Measurements from ENCODE around the gene KRTAP3-3.
"Not testable (repeated sequence)": the region's sequence is repeated elsewhere in the genome, so short reads cannot be mapped to it uniquely, and the experiment has no call there.

KRTAP3-3 gene

DNA sequence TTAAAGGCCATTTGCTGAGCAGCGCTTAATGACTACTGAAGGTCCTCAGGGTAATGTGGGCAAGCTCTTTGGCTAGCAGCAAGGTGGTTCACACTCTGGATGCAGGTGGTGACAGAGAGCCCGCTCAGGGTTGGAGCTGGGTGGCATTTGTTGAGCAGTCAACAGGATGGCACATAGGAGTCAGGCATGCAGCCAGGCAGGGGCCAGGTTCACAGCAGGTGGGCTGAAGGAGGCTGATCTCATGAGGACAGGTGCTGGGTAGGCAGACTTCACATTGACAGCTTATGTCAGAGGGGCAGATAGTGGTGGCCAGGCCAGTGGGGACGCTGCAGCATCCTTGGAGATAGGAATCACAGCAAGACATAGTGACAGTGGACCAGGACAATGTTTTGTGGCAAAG lies 10.4 kb upstream of the KRTAP3-3 start:
- no peak for DNase-seq (ENCODE audit: low spot score)

DNA sequence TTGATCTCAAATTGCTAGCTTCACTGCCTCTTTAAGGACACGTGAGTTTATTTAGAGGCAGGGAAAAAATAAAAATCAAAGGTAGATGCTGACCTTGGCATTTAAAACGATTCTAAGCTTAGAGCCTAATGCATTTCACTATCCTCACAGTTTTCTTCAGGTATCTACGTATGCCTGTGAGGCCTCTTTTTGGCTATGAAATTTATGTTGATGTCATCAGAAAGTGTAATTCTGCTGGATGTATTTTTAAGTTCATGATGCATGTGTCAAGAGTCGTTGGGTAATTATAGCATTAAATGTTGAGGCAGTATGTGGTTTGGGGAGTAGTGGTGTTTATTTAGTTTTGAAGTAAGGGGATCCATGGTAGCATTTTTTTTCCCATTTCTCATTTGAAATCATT lies 10.0 kb upstream of the KRTAP3-3 start:
- no peak for DNase-seq (ENCODE audit: low spot score)

DNA sequence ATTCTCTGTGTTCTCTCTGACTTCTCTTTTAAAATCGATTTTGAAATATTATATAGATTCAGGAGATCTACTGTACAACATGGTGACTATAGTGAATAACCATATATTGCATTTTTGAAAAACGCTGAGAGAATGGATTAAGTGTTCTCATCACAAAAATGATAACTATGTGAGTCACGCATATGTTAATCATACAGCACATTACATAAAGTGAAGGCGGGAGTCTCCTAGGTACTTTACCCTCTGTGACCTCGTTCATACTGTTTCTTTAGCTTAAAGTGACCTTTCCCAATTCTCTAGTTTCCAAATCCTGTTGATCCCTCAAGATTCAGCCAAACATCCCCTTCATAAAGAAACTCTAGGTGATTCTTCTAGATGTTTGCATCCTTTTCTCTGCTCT lies 8.8 kb upstream of the KRTAP3-3 start:
- DNase-seq (ENCODE audit: low spot score) = no peak

DNA sequence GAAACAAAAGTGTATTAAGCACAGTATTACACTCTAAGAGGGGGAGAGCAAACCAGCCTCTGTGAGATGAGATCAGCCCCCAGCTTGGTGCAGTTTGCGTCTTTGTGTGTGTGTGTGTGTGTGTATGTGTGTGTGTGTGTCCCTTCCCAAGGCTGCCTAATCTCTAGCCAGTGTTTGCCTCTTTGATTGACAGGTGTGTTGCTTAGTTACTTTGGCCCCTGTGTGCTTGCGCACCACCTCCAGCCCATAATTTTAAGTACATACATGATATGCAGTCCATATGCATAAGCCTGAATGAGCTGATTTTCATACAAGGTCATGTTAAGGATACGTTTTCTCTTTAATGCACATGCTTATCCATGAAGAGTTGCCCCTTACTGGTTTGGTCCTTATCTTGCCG lies 7.8 kb upstream of the KRTAP3-3 start:
- no peak for DNase-seq (ENCODE audit: low spot score)

DNA sequence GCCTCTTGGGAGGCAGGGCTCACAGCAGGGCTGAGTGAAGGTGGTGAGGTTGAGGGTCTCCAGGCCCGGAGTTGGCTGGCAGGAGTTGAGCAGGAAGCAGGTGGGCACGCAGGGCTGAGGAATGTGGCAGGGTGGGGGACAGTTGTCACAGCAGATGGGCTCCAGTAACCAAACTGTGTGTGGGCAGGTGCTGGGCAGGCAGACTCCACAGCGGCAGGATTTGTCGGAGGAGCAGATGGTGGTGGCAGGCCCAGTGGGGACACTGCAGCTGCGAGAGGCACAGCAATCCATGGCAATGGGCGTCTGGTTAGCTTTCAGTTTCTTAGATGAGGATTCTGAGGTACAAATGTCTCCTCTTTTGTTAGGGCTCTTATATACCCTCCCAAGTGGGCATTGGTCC lies 5.6 kb upstream of the KRTAP3-3 start, which contains the start of gene KRTAP3-2:
TSS of gene KRTAP3-2 (minus strand) at position 344 of the 400 bp plus-strand sequence. CDS start at position 291, 53 bp downstream.
- not testable (repeated sequence) for DNase-seq (ENCODE audit: low spot score)

DNA sequence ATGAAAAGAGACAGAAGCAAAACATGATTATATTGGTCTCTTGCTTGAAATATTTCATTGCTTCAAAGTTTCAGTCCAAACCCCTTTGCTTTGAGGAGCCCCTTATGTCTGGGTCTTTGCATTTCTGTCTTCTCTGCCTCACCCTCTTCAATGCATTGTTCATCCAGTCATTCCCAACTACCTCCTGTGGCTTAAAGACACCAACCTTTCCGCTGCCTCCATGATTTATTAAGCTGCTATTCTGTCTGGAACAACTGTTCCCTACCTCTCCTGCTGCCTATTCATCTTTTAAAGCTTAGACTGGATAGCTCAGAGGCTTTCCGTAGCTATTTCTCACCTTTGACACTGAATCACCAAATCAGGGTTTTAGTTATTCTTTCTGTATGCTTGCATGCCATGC lies 3.4 kb upstream of the KRTAP3-3 start:
- DNase-seq (ENCODE audit: low spot score) = no peak

DNA sequence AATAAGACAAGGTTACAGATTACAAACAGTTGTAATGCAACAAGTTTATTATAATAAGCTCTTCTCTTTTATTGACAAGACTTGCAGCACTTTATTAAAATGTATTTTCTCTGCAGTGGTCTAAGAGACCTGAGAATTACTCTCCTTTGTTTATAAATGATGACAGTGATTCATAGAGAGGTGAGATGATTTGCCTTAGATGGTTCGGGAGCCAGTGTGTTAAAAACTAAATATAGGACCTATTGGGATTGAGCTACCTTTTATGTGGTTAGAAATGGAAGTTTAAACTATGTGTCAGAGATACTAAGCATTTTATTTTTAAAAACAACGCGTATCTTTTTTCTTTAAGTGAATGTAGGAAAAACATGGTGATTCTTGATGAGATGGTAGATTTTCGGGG lies 2.9 kb upstream of the KRTAP3-3 start:
- no peak for DNase-seq (ENCODE audit: low spot score)

DNA sequence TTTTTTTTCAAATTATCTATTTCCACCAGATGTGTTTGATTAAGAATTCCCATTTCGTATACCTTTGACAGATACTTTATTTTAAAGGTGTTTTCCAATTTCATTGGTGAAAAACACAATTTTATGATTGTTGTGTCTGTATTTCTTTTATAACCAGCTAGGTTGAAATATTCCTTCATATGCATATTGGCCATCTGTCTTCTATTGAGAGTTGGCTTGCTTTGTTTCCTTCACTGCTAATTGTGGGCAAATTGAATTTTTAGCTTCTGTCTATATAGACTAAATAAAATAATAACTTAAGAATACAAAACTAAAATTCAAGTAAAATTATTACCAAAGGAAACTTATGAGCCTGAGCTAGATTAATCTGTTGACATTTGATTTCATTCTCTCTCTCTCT lies 1.2 kb upstream of the KRTAP3-3 start:
- no peak for DNase-seq (ENCODE audit: low spot score)

DNA sequence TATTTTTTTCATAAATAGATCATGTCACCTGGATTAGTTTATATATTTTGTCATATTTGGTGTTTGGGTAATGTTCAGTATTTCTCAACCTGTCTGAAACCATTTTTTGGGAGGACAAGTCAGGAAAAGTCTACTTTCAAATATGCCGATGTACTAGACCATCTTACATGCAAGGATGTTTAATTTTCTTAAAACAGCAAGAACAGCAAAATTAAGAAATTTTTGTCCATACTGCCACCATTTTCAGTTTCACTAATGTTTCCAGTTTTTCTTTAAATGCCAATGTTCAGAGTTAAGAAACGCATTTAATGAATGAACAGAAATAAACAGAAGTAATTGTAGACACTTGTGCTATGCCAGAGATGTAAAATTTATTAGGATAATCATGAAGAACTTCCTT lies 880 bp downstream of the KRTAP3-3 start:
- no peak for DNase-seq (ENCODE audit: low spot score)

DNA sequence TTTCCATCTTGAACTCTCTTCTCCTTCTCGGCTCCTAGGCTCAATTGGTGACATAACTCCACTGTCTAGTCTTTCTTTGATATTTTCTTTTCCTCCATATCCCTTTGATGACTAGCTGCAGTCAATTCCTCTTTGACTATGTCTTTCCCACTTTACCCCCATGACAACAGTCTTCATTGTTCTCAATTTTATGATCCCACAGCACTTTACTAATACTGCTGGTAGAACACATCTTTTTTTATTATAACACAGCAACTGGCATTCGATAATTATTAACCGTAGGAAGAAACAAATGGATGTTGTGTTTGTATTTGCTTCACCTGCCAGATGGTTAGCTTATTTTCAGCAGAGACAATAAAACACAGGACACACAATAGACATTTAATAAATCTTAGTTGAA lies 1.3 kb downstream of the KRTAP3-3 start:
- no peak for DNase-seq (ENCODE audit: low spot score)

DNA sequence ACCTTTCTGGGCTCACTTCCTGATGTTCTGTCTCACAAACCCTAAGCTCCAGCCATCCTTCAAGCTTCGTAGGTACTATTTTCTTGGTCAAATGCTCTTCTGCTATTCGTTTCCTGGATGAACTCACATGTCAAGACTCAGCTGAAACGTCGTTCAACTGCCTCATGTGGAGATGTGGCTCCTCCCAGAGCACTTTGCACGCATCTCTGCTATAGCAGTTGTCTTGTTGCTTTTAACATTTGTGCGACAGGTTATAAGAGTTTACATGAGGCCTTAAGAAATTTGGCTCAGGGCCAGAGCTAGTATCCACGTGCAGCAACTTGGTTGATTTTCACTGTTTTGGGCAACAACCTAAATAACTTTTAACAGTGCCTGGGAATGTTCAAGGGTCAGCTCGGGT lies 7.0 kb downstream of the KRTAP3-3 start:
- no peak for DNase-seq (ENCODE audit: low spot score)

DNA sequence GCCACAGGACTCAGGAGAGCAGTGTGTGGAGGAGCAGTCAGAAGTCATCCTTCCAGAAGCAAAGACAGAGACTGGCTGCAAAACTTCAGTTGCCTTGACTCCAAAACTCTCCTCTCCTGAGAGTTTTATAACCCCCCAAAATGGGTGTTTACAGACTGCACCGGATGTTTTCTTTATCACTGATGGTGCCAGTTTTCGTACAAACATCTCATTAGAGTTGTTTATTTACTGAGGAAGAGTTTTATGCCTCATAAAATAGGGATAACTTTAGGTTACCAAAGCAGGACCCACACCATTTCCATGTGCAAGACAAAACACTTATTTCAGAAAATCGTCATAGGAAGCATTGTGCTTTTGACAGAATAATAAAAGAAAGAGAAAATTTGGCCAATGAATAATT lies 9.7 kb downstream of the KRTAP3-3 start, which contains the start of gene KRT40:
TSS of gene KRT40 (minus strand) at position 101 of the 400 bp plus-strand sequence. CDS start at position 48, 53 bp downstream.
- no peak for DNase-seq (ENCODE audit: low spot score)

DNA sequence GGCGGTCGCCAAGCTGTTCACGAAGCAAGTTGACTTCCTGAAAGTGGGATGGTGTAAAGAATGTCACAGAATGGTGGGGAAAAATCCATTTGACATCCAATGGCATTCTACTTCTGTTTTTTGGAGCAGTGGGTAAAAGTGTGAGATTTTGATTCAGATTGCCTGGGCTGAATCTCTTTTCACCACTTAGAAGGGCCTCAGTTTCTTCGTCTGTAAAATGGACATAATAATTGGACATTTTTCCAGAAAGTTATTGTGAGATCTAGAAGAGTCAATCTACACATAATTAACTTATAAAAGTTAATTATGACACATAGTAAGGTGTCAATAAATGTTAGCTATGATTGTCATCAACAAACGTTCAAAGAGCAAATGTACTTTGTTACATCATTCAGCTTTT lies 12.8 kb downstream of the KRTAP3-3 start:
- no peak for DNase-seq (ENCODE audit: low spot score)

DNA sequence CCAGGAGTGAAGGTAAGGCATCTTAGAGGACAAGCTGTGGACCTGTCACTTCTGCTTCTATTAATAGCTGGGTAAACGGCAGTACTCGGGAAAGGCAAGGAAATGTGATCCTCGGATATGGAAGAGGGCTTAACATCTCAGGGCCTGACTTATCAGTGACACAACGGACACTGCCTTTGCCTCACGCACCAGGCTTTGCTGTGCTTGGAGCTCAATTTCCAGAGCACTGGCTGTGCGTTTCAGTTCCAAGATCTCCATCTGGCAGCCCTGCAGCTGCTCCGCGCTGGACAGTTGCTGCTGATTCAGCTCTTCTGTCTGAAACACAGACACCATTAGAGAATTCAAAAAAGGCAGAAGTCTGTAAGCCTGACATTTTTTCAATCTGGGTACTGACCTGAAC lies 13.4 kb downstream of the KRTAP3-3 start:
- no peak for DNase-seq (ENCODE audit: low spot score)

DNA sequence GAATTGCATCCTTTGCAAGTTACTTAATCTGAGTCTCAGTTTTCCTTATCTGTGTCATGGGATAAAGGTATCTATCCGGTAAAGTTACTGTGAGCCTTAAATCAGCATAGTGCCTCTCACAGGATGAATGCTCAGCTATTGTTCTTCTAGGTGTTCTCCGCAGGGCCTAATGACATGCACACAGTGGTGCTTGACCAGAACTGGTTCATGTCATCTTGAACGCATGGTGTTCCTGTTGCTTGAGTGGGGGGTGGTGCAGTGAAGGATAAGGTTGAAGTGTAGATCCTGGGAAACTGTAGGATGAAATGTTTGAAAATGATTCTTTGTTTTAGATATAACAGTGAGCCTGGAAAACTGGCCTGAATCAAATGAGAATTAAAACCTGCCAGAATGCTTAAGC lies 13.8 kb downstream of the KRTAP3-3 start:
- DNase-seq (ENCODE audit: low spot score) = no peak

DNA sequence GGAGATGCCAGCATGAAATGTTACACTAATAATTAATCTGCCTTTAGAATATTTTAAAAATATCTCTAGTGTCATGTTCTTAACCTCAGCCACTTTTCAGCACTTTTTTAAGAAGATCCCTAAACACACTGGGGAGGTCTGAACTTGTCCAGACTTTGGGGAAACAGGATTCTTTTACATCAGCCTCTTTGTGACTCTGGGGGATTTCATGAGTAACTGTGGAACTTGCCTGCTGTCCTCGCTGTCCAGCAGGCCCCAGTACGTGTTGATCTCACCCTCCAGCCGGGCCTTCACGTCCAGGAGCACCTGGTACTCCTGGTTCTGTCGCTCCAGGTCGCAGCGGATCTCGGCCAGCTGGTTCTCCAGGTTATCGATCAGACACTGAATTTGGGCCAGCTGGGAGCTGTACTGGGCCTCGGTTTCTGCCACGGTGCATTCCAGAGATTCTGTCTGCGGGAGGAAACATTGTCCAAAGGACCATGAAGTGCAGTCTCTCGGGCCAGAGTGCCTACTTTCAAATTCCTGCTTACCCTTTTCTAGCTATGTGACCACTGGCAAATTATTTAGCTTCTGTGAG lies 15.3 kb downstream of the KRTAP3-3 start:
- no peak for DNase-seq (ENCODE audit: low spot score)

DNA sequence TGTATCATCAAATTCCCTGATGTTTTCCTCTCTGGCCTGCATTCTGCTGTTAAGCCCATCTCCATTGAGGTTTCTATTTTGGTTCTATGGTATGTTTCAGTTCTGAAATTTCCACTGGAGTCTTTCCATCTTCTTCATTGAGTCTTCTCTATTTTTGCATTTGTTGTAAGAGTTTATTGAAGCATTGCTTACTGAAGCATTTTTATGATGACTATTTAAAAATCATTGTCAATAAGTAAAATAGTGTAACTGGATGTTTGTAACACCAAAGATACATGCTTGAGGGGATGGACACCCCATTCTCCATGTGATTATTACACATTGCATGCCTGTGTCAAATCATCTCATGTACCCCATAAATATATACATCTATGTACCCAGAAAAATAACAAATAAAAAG lies 18.4 kb downstream of the KRTAP3-3 start:
- DNase-seq (ENCODE audit: low spot score) = no peak

DNA sequence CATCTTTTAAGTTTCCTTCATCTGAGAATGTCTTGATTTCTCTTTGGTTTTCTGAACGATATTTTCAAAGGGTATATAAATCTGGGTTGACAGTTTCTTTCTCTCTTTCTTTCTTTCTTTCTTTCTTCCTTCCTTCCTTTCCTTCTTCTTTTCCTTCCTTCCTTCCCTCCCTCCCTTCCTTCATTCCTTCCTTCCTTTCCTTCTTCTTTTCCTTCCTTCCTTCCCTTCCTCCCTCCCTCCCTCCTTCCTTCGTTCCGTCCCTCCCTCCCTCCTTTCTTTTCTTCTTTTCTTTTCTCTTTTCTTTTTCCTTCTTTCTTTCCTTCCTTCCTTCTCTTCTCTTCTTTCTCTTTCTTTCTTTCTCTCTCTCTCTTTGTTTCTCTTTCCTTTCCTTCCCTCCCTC lies 19.6 kb downstream of the KRTAP3-3 start:
- DNase-seq (ENCODE audit: low spot score) = no peak

DNA sequence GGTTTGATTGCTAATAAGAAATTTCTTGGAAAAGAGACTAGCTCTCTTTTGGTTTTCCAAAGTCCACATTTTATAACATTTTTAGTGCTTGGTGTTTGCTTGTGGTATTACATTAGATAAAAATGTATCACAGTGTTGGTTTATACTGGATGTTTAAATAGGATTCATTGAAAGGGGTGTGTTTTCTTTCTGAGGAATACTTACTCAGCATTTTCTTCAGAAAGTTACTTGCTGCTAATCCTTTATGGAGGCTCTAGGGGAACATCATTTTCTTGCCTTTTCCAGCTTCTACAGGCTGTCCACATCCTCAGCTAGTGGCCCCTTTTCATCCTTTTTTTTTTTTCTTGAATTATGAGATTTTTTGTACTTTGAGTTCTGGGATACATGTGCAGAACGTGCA lies 26.4 kb downstream of the KRTAP3-3 start:
- no peak for DNase-seq (ENCODE audit: low spot score)

DNA sequence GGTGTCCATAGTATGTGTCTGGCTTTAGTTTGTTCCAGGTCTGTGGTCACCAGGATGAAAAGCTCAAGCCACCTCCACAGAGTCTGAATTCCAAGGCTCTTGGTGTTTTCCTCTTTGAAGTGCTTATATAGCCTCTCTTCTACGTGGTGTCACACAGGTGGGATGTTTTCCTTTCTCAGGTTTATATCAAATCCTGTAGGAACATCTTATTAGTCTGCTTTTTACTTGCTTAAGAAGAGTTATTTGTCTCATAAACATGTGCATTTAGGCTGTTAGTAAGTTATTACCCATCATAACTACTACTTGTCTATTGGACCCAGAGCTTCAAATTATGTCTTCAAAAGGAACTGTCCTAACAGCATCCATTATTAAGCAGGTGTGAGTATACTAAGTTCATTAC lies 27.1 kb downstream of the KRTAP3-3 start, which contains the start of gene KRT39:
TSS of gene KRT39 (minus strand) at position 101 of the 400 bp plus-strand sequence. CDS start at position 9, 92 bp downstream.
- DNase-seq (ENCODE audit: low spot score) = no peak

DNA sequence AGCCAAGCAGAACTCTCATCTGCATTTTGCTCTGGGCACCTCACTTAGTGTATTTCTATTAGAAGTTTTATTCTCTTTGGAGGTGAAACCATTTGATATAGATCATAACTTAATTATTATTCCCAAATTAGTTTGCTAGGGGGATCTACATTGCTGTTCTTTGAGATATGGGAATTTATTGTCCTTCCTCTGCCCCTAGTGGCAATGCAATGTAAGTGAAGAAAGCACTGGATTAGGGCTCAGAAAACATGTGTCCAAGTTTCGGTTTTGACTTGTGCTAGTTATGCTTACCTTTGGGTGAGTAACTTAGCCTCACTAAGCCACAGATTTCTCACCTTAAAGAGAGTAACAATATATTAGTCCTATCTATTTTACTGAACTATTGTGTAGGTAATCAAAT lies 30.1 kb downstream of the KRTAP3-3 start:
- DNase-seq (ENCODE audit: low spot score) = no peak

DNA sequence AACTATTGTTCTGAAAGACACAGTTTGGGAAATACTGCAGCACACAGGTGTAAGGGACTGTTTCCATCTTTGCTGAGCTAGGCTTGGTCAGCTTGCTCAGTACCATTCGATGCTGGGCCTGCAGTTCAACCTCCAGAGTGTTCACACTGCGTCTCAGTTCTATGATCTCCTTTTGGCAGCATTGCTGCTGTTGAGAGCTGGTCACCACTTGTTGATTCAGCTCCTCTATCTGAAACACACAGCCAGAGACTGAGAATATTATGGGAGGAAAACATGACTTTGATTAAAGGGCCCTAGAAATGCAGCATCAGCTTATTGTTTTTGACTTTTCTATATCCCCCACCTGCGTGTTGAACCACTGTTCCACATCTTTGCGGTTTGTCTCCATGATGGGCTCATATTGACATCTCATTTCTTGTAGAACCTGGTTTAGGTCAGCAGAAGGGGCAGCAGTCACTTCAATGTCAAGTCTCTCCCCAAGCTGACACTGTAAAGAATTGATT lies 31.9 kb downstream of the KRTAP3-3 start:
- DNase-seq (ENCODE audit: low spot score) = no peak

DNA sequence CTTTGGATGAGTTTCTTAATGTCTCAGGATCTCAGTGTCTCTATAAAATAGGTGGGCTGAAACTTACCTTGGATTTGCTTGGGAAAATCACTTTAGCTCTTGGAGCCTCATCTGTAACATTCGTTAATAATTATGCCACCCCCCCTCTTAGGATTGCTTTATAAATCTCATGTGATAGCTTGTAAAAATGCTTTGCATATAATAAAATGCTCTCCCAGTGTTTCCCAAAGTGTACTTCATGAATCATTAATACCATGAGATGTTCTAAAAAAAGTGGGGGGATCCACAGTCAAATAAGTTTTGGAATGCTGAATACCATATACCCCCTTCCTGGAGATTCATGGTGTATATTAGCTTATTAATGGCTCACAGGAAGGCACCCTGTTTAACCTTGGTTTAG lies 32.4 kb downstream of the KRTAP3-3 start:
- no peak for DNase-seq (ENCODE audit: low spot score)

DNA sequence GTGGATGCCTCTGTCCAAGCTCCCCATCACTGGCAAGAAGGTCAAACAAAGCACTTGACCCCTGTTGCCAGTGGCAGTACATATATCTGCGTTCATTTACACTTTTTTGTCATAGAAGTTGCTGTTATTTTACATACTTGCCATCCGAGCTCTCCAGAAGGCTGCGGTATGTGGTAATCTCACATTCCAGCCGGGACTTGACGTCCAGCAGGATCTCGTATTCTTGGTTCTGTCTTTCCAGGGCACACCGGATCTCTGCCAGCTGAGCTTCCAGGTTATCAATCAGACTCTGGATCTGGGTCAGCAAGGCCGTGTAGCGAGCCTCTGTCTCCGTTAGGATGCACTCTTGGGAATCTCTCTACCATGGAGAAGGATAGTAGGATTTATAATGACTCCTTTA lies 33.8 kb downstream of the KRTAP3-3 start:
- DNase-seq (ENCODE audit: low spot score) = no peak

Measured in hematopoietic multipotent progenitor cell treated with erythropoietin and hydrocortisone succinate and interleukin-3 and kit ligand, for 17 days (in vitro differentiated cells).